C4-2B (cell line): ENCODE data around the gene PARVA.

Source experiments
- ZFX ChIP-seq: fragments of 450-650 bp; IDR thresholded peaks from 2 replicates; pipeline ENCODE4 v1.6.1; 2017
- TF ChIP-seq, protein P1 (sequence below): fragments of 450-650 bp; conservative IDR thresholded peaks from 2 replicates; pipeline ENCODE4 v1.5.1; 2017; ENCODE audit warnings: mild to moderate bottlenecking

DNA sequence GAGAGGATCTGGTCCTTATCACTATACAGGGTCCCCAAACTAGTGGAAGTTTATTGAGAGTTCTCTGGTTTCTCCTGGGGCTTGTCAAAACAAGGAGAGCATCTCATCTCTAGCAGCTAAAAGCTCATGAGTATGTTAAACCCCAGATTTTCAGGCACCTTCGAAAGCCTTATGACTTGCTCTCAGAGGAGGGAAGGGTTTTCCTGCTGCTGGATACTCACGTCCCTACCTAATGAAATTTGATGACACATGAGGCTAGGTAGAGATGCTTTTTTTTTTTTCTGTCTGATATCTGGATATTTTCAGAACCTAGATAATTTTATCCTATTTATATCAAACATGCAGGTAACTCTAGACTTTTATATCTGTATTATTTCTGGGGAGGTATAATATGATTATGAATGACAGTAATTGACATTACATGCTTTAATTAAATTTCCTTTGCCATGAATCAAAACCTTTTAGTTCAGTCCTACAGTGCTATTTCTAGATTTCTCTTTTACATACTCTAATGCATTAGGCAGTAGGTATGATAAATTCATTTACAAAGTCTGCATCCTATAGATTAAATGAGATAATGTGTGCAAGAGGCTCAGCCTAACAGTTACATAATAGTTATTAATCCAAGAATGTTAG lies 73.9 kb downstream of the PARVA start:
- TF ChIP-seq, protein P1, sequence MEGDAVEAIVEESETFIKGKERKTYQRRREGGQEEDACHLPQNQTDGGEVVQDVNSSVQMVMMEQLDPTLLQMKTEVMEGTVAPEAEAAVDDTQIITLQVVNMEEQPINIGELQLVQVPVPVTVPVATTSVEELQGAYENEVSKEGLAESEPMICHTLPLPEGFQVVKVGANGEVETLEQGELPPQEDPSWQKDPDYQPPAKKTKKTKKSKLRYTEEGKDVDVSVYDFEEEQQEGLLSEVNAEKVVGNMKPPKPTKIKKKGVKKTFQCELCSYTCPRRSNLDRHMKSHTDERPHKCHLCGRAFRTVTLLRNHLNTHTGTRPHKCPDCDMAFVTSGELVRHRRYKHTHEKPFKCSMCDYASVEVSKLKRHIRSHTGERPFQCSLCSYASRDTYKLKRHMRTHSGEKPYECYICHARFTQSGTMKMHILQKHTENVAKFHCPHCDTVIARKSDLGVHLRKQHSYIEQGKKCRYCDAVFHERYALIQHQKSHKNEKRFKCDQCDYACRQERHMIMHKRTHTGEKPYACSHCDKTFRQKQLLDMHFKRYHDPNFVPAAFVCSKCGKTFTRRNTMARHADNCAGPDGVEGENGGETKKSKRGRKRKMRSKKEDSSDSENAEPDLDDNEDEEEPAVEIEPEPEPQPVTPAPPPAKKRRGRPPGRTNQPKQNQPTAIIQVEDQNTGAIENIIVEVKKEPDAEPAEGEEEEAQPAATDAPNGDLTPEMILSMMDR: no peak
- no peak for TF ChIP-seq ZFX
